Measurements from ENCODE around the gene NFE2L2.

DNA sequence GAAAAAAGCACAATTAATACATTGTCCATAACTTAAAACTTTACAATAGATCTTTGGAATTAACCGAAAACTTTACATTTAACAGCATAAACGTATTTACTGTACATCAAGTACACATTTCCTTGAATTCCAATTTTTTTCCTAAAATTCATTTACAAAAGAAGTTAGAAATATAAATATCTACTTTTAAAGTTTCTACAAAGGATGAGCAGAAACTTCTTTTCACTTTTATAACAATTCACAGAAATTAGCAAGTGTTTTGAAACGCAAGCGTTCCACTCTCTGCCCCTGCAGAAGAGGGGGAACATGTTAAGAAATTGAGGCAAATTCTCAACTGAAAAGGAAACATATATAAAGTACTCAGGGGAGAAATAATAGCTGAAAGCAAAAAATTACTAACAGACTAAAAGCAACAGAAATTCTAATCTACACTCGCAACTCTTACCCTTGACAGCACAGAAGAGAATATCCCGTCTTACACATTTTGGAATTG, 1.5 kb downstream of the NFE2L2 start:
- TF ChIP-seq EZH2phosphoT487 (IDR thresholded peaks at IDR 0.05; ENCODE audit: borderline replicate concordance), result no peak
- TF ChIP-seq, protein P1, sequence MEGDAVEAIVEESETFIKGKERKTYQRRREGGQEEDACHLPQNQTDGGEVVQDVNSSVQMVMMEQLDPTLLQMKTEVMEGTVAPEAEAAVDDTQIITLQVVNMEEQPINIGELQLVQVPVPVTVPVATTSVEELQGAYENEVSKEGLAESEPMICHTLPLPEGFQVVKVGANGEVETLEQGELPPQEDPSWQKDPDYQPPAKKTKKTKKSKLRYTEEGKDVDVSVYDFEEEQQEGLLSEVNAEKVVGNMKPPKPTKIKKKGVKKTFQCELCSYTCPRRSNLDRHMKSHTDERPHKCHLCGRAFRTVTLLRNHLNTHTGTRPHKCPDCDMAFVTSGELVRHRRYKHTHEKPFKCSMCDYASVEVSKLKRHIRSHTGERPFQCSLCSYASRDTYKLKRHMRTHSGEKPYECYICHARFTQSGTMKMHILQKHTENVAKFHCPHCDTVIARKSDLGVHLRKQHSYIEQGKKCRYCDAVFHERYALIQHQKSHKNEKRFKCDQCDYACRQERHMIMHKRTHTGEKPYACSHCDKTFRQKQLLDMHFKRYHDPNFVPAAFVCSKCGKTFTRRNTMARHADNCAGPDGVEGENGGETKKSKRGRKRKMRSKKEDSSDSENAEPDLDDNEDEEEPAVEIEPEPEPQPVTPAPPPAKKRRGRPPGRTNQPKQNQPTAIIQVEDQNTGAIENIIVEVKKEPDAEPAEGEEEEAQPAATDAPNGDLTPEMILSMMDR (conservative IDR thresholded peaks at IDR 0.05; ENCODE audit: low read length), result no peak

Data from Loucy (cell line).